EL (cell line): ENCODE measurements around the gene ARFRP1.
"Not testable (repeated sequence)": the region's sequence is repeated elsewhere in the genome, so short reads cannot be mapped to it uniquely, and the experiment has no call there.

Experiments
- DNase-seq: peaks from one replicate; pipeline ENCODE4 v3.0.0-alpha.2; 2016

Gene ARFRP1

DNA sequence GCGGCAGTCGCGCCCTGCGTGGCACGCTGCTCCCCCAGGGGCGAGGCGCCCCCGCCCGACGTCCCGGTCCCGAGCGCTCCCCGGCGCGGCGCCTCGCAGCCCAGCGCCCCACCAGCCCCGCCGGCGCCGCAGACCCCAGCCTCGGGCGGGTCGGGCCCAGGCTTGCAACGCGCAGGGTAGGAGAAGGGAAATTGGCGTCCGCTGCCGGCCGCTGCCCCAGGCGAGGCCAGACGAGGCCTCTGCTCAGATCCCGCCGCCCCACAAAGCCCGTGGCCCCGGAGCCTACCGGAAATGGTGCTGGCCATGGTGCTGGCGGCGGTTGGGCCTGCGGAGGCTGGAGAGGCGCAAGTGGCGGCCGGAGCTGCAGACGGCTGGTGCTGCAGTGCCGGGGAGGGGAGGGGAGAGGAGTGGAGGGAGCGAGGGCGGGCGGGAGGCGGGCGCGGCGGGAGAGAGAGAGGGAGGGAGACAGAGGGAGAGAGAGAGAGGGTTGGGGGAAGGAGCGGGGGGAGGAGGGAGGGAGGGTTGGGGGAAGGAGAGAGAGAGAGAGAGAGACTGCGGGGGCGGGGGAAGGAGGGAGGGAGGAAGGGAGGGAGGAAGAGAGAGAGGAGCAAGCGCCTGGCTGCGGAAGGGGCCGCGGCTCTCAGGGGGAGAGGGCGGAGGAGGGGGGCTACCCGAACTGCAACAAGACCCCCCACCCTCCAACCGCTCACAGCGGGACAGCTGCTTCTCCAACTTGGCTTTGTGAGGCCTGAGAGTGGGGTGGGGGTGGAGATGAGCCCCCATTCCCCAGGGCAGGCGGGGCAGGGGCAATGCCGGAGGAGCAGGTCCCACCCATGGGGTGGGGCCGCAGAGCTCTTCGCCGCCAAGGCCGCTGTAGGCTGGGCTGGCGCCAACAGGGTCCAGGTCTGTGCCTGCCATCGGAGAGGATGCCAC lies 54.5 kb downstream of the ARFRP1 start, which contains the start of gene STMN3:
Gene STMN3 (minus strand): TSS at position 384 of the 933 bp plus-strand sequence. CDS start 79 bp downstream, at position 305.
- peak; percentile 86 for DNase-seq

DNA sequence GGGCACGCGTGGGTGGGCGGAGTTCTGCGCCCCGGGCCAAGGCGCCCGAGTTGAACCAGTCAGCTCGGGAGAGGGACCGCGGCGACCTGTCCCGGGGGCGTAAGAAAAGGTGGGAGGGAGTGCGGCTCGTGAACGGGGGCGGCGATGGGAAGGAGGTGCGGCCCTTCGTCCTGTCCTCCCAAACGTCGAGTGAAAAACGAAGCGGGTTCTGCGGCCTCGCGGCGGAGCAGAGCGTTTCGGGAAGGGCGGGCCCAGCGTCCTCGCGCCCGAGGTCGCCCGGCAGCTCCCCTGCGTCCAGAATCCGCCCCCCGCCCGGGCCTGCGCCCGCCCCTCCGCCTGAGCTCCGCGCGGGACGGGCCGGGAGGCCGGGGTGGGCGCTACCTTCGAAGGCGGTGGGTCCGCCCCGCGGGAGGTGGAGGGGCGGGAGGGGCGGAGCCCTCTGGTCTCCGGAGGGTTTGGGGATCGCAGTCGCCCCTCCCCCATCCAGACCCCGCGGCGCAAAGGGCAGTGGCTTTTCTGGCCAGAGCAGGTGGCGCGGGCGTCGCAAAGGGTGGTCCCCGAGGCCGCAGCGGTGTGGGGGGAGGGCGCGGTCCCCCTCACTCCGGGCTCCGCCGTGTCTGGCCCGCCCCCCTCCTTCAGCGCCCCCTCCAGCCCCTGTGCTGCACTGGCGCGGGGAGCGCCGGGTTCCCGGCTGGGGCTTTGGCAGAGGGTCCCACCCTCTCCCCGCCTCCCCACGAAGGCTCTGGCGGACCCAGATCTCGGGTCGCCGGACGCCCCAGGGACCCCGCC lies 55.4 kb downstream of the ARFRP1 start:
- peak; percentile 41 for DNase-seq

DNA sequence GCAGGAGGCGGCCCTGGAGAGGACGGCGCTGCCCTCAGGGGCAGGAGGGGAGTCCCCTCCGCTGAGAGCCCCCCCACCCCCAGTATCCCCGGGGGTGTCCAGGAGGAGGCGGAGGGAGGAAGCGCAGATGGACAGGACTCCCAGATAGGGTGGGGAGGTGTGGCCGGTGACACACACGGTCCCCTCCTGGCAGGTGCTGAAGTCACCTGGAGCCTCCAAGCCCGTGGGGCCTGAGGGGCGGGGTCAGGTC lies 55.9 kb downstream of the ARFRP1 start:
- no peak for DNase-seq

DNA sequence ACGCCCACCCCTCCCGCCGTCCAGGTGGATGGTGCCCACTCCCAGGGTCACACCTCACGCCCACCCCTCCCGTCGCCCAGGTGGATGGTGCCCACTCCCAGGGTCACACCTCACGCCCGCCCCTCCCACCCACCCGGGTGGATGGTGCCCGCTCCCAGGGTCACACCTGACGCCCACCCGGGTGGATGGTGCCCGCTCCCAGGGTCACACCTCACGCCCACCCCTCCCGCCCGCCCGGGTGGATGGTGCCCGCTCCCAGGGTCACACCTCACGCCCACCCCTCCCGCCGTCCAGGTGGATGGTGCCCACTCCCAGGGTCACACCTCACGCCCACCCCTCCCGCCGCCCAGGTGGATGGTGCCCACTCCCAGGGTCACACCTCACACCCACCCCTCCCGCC lies 57.3 kb downstream of the ARFRP1 start:
- DNase-seq: not testable (repeated sequence)

DNA sequence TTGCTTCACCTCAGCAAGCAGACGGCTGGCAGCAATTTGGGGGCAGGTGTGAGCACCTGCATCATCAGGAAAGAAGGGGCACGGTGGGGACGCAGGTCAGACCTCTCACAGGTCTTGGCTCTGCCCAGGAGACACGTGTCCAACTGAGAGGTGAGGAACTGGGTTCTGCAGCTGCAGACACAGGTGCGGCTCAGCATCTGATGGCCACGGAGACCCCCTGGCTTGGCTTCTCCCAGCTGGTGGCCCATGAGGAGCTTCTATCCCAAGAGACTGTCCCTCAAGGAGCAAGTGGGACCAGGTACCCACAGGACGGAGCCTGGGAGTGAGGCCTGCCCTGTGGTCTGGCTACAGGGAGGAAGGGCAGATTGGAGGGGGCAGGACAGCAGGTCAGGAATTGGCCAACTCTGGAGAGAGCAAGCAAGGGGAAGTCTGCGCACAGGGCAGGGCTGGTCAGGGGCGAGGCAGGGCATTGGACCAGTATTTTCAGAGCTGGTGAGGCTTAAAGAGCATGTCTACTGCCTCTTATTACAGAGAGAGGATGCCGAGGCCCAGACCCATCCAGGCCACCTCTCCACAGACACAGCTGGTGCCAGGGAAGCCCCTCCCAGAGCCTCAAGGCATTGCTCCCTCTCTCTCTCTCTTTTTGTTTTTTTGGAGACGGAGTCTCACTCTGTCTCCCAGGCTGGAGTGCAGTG lies 58.7 kb downstream of the ARFRP1 start:
- no peak for DNase-seq
